ENCODE results near the gene STN1.

STN1 gene

DNA sequence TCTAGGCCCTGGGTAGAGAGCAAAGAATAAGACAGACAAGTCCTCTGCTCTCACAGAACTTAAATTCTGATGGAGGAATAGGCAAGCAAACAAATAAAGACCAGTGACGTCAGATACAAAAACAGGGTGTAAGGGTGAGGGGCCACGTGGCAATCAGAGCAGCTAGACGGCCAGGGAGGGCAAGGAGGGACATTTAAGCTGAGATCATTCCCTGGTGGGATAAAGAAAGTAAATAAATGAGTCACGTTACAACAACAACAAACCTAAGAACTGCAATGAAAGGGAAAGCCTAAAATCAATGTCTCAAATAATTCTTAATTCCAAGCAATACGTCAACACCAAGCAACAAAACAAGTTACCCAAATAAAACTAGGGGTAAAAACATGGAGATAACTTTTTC lies 21.8 kb downstream of the STN1 start:
- H3K4me3 ChIP-seq (ENCODE audit: low read depth, low read length) = no peak overlapping the region

DNA sequence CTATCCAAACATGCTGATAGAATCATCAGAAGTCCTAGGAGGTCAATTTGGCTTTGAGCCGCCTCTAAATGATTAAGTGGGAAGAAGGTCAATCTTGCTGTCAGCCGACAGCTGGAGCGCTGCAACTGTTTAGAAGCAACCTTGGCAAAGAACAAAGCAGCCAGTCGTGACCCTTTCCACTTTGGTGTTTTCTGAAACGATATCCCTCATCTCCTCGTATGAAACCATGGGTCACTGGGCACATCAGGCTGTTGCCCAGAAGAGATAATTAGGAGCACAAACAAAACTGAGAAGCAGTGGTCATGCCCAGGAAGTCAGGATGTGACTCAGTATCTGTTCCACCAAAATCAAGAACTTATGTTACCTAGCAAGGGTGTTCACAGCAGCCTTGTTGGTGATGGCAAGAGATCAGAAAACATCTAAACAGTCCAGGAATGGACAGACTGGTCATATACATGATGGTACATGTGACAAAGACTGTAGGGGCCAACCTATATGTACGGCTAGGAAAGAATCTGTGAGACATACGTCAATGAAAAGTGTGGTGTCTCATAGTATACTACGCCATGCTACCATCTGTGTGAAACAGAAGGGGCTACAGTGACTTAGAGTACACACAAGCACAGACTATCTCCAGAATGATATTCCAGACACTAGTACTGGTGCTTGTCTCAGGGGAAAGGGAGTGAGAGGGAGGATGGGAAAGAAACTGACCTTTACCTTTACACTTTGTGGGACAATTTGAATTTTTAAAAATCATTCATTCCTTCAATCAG lies 22.4 kb downstream of the STN1 start:
- H3K4me3 ChIP-seq (ENCODE audit: low read depth, low read length) = no peak overlapping the region

More for the DNA sequence above, 21.8 kb downstream of the STN1 start:
- TF ChIP-seq, protein P1, sequence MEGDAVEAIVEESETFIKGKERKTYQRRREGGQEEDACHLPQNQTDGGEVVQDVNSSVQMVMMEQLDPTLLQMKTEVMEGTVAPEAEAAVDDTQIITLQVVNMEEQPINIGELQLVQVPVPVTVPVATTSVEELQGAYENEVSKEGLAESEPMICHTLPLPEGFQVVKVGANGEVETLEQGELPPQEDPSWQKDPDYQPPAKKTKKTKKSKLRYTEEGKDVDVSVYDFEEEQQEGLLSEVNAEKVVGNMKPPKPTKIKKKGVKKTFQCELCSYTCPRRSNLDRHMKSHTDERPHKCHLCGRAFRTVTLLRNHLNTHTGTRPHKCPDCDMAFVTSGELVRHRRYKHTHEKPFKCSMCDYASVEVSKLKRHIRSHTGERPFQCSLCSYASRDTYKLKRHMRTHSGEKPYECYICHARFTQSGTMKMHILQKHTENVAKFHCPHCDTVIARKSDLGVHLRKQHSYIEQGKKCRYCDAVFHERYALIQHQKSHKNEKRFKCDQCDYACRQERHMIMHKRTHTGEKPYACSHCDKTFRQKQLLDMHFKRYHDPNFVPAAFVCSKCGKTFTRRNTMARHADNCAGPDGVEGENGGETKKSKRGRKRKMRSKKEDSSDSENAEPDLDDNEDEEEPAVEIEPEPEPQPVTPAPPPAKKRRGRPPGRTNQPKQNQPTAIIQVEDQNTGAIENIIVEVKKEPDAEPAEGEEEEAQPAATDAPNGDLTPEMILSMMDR (IDR thresholded peaks at IDR 0.05; ENCODE audit: low read depth, low read length) = no peak

DNA sequence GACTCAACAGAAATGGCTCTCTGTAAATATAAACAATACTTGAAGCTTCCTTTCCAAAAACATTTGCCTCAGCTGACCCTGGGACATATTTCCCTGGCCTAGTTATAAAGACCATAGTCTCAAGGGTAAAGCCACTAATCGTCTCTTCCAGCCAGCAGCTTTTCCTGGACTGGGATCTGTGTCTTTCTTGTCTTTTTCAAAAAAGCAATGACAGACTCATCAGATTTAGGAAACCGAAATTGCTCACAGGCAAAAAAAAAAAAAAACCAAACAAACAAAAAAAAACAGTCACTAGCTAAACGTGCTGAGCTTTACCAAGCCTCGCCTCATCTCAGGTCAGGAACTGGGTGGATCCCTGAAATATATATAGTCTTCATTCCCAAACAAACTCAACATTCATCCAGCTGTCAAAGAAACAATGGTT lies 23.5 kb downstream of the STN1 start:
- TF ChIP-seq, protein P1 (IDR thresholded peaks at IDR 0.05; ENCODE audit: low read depth, low read length) = no peak
- H3K4me3 ChIP-seq (ENCODE audit: low read depth, low read length) = no peak overlapping the region

More for the DNA sequence above, 22.4 kb downstream of the STN1 start:
- TF ChIP-seq, protein P1 (IDR thresholded peaks at IDR 0.05; ENCODE audit: low read depth, low read length) = no peak

DNA sequence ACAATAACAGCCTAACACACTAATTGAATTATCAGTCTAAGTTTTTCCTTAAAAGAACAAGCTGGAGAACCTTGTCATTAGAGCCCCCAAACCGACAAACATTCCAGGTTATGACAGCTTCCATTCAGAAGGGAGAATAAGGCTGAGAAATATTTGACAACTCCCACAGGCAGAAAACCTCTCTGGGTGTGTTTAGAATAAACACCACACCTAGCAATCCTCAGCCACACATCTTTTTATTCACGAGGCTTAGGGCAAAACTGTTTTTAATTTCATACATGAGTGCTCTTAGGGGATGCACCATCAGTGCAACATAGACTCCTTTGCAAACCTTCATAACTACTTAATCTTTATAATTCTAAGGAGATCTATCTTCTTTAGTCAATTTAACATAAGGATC lies 24.2 kb downstream of the STN1 start:
- H3K4me3 ChIP-seq (ENCODE audit: low read depth, low read length) = no peak overlapping the region
- TF ChIP-seq, protein P1 (IDR thresholded peaks at IDR 0.05; ENCODE audit: low read depth, low read length) = no peak

DNA sequence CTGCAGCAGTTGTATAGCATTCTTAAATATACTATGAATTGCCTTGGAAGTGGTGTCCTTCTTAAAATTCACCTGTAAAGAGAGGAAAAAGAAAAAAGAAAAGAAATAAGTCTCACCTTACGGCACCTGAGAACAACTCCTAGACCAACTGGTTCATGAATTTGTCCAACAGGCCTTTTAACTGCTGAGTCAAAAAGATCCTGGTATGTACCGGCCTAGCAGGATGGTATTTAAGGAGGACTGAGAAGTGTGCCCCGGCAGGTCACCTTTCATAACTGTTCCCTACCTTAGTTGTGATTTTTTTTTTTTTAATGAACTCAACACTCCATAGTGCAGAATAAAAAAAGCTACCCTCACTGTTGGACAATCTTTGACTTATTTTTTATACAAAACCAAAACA lies 25.8 kb downstream of the STN1 start:
- TF ChIP-seq, protein P1 (IDR thresholded peaks at IDR 0.05; ENCODE audit: low read depth, low read length) = no peak
- no peak overlapping the region for H3K4me3 ChIP-seq (ENCODE audit: low read depth, low read length)

DNA sequence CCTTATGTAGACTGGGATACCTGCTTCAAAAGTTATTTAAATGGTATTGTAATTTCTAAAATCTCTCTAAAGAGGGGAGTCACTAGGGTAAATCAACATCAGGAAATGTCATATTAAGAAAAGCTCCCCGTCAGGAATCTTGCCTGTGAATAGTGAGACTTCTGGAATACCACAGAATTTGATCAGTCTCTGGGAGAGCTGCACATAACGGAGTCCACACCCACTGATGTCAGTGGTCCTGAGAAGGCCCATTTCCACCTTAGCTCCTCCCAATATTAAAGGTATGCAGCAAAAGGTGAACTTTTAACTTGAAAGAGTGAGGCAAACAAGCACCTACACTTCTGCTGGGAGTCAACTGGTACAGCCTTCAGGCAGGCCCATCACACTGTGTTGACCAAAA lies 27.3 kb downstream of the STN1 start:
- TF ChIP-seq, protein P1 (IDR thresholded peaks at IDR 0.05; ENCODE audit: low read depth, low read length) = no peak
- no peak overlapping the region for H3K4me3 ChIP-seq (ENCODE audit: low read depth, low read length)

DNA sequence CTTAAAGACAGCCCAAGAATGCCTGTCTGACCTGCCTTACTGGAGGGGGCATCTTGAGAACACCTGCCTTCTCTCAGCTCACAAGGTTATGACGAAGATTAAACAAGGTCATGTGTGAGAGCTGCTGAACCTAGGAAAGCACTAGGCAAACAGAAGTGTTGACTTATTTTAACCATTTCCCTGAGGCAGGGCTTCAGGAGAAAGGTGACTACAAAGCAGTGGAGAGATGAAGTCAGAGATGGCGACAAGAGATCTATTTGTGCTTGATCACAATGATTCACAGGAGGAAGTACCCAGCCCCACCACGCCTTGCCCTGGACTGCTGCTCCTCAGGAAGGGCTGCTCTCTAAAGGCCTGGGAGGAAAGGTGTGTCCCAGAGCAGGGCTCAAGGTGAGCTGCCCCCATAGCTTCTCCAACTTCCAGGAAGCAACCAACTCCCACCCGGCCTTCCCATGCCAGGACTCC lies 27.8 kb downstream of the STN1 start:
- TF ChIP-seq, protein P1 (IDR thresholded peaks at IDR 0.05; ENCODE audit: low read depth, low read length) = no peak
- H3K4me3 ChIP-seq (ENCODE audit: low read depth, low read length) = no peak overlapping the region
